Common myeloid progenitor, CD34-positive (primary cell): Measurements from ENCODE around the gene ALKBH4.

Source experiments
- CTCF ChIA-PET: fragments of 350-600 bp; sonication (Branson Sonifier 250); formaldehyde crosslinking; loops from one replicate; lab custom pipeline; 2021; ENCODE audit warnings: antibody characterized with exemption; lab: Charles Lee
- POLR2A ChIA-PET: fragments of 350-600 bp; sonication (Branson Sonifier 250); formaldehyde crosslinking; loops from one replicate; lab custom pipeline; 2021; ENCODE audit warnings: antibody characterized with exemption; lab: Charles Lee
- DNase-seq, 3 donors: peaks; one replicate each; pipeline versions ENCODE4 v3.0.0 to v3.0.0-alpha.2; 2013
- H3K27ac ChIP-seq, 2 experiments: 1 replicate in 1 of 2; 2 replicates in 1 of 2; pipeline ENCODE4 v1.7.0; 2013; ENCODE audit warnings: inconsistent platforms in 2 of 2, low read length in 2 of 2, mild to moderate bottlenecking in 2 of 2, low read depth in 1 of 2, moderate library complexity in 1 of 2; ENCODE audit not compliant: severe bottlenecking in 2 of 2, insufficient read depth in 1 of 2, poor library complexity in 1 of 2
- H3K27me3 ChIP-seq, 5 experiments: replicated peaks in 2 of 5; 1 replicate in 3 of 5; 2 replicates in 2 of 5; pipeline versions ENCODE4 v1.6.1 to v1.7.0; 2013; ENCODE audit warnings: low read length in 4 of 5, mild to moderate bottlenecking in 2 of 5, moderate library complexity in 2 of 5, inconsistent platforms in 1 of 5; ENCODE audit not compliant: insufficient read depth in 5 of 5, control insufficient read depth in 4 of 5
- H3K36me3 ChIP-seq, 4 experiments: 1 replicate in 2 of 4; 2 replicates in 2 of 4; pipeline versions ENCODE4 v1.6.1 to v1.7.0; 2013; ENCODE audit warnings: low read length in 3 of 4, control low read depth in 1 of 4, mild to moderate bottlenecking in 1 of 4; ENCODE audit not compliant: control insufficient read depth in 4 of 4, insufficient read depth in 4 of 4
- H3K4me1 ChIP-seq, 4 experiments: 1 replicate in 3 of 4; 2 replicates in 1 of 4; pipeline versions ENCODE4 v1.6.1 to v1.7.1; 2013; ENCODE audit warnings: low read length in 3 of 4, mild to moderate bottlenecking in 3 of 4, control low read depth in 1 of 4, inconsistent platforms in 1 of 4, moderate library complexity in 1 of 4; ENCODE audit not compliant: control insufficient read depth in 4 of 4, insufficient read depth in 4 of 4; ENCODE audit errors: control extremely low read depth in 1 of 4
- H3K4me3 ChIP-seq, 7 experiments: 1 replicate in 4 of 7; 2 replicates in 3 of 7; pipeline versions ENCODE4 v1.5.1 to v1.7.0; 2013; ENCODE audit warnings: mild to moderate bottlenecking in 7 of 7, low read length in 6 of 7, moderate library complexity in 6 of 7, inconsistent platforms in 2 of 7, low read depth in 2 of 7, control low read depth in 1 of 7; ENCODE audit not compliant: insufficient read depth in 4 of 7, control insufficient read depth in 1 of 7; ENCODE audit errors: extremely low read depth in 1 of 7
- H3K9me3 ChIP-seq, 5 experiments: 1 replicate in 4 of 5; 2 replicates in 1 of 5; pipeline versions ENCODE4 v1.6.1 to v1.7.1; 2013; ENCODE audit warnings: low read length in 4 of 5, mild to moderate bottlenecking in 2 of 5, inconsistent platforms in 1 of 5, low read depth in 1 of 5, moderate library complexity in 1 of 5; ENCODE audit not compliant: control insufficient read depth in 4 of 5, insufficient read depth in 2 of 5; ENCODE audit errors: control extremely low read depth in 1 of 5
- WGBS: methylation state at CpG from one replicate; pipeline ENCODE4 v1.1.5; 2013; ENCODE audit not compliant: insufficient coverage; 5-methylcytosine and 5-hydroxymethylcytosine counted together

Gene ALKBH4

GRCh38 chr7:102426268-102427018 is 38.2 kb downstream of the ALKBH4 start:
- peak; percentile 74 to 90 (median 90) for DNase-seq
- Histone ChIP-seq H3K4me3 (peak overlapping the region in 6 of 7 experiments; percentile 31 to 73 (median 44)), H3K4me1 (peaks cover 17 to 88% (median 77%) of the 10 kb centered on the region in 4 experiments), H3K9me3 (no peaks in the 10 kb centered on the region), H3K27me3 (no peaks in the 10 kb centered on the region), H3K27ac (peak overlapping the region; percentile 98), H3K36me3 (peaks cover 0 to 20% (median 3%) of the 10 kb centered on the region in 4 experiments)
- POLR2A ChIA-PET: no interaction called here
- CTCF ChIA-PET: interaction anchor here (56.5 to 63.4 kb wide), 2 partner anchors 8 to 16 kb away, joined by 1488 read pairs; partner anchors contain the start of genes ALKBH4, LRWD1, ORAI2 and PRKRIP1
- 4% methylated on average over 13 of the region's 16 CpGs for WGBS

GRCh38 chr7:102425639-102426267 is 38.9 kb downstream of the ALKBH4 start:
- WGBS: 34% methylated on average over 23 of the region's 25 CpGs
- H3K4me1 ChIP-seq: peaks cover 15 to 87% (median 76%) of the 10 kb centered on the region in 4 experiments
- H3K9me3 ChIP-seq: no peaks in the 10 kb centered on the region
- peak overlapping the region in 5 of 7 experiments; percentile 31 to 73 (median 46) for H3K4me3 ChIP-seq
- peaks cover 0 to 20% (median 3%) of the 10 kb centered on the region in 4 experiments for H3K36me3 ChIP-seq
- ChIA-PET CTCF (interaction anchor here (56.5 to 63.4 kb wide), 2 partner anchors 7 to 17 kb away, joined by 1488 read pairs; partner anchors contain the start of genes ALKBH4, LRWD1, ORAI2 and PRKRIP1), POLR2A (interaction anchor here (0.7 to 1.0 kb wide), 2 partner anchors 13 to 14 kb away, joined by 3 read pairs; no protein-coding TSS in a partner anchor)
- peak overlapping the region; percentile 98 for H3K27ac ChIP-seq
- peak; percentile 81 to 94 (median 93) for DNase-seq
- H3K27me3 ChIP-seq: no peaks in the 10 kb centered on the region

- no peak for DNase-seq
- no peaks in the 10 kb centered on the region for H3K9me3 ChIP-seq
- no peak overlapping the region for H3K4me3 ChIP-seq
- peaks cover 0 to 20% (median 3%) of the 10 kb centered on the region in 4 experiments for H3K36me3 ChIP-seq
- WGBS: 89% methylated on average over 8 of the region's 13 CpGs
- peaks cover 21 to 87% (median 79%) of the 10 kb centered on the region in 4 experiments for H3K4me1 ChIP-seq
- no peaks in the 10 kb centered on the region for H3K27me3 ChIP-seq
- H3K27ac ChIP-seq: peak overlapping the region; percentile 98
- POLR2A ChIA-PET: interaction anchor here (1.0 kb wide), 1 partner anchor 12 kb away, joined by 3 read pairs; no protein-coding TSS in a partner anchor
- CTCF ChIA-PET: interaction anchor here (56.5 to 63.4 kb wide), 2 partner anchors 6 to 17 kb away, joined by 1488 read pairs; partner anchors contain the start of genes ALKBH4, LRWD1, ORAI2 and PRKRIP1
These were observed 39.9 kb downstream of the ALKBH4 start for GRCh38 chr7:102424787-102425218.

- 91% methylated on average over 10 of the region's 12 CpGs for WGBS
- peaks cover 21 to 87% (median 78%) of the 10 kb centered on the region in 4 experiments for H3K4me1 ChIP-seq
- CTCF ChIA-PET: interaction anchor here (56.5 to 63.4 kb wide), 2 partner anchors 5 to 18 kb away, joined by 1488 read pairs; partner anchors contain the start of genes ALKBH4, LRWD1, ORAI2 and PRKRIP1
- no peaks in the 10 kb centered on the region for H3K27me3 ChIP-seq
- DNase-seq: no peak
- no peak overlapping the region for H3K4me3 ChIP-seq
- H3K27ac ChIP-seq: peak overlapping the region; percentile 98
- POLR2A ChIA-PET: no interaction called here
- no peaks in the 10 kb centered on the region for H3K9me3 ChIP-seq
- H3K36me3 ChIP-seq: peaks cover 0 to 22% (median 5%) of the 10 kb centered on the region in 4 experiments
These were observed 40.5 kb downstream of the ALKBH4 start for GRCh38 chr7:102424129-102424551.

- ChIA-PET POLR2A (interaction anchor here (0.6 to 1.1 kb wide), 3 partner anchors 9 to 1594 kb away, joined by 4 to 7 read pairs (median 5); no protein-coding TSS in a partner anchor), CTCF (interaction anchor here (56.5 to 63.4 kb wide), 2 partner anchors 3 to 21 kb away, joined by 1488 read pairs; partner anchors contain the start of genes ALKBH4, LRWD1, ORAI2 and PRKRIP1)
- H3K9me3 ChIP-seq: no peaks in the 10 kb centered on the region
- H3K36me3 ChIP-seq: peaks cover 3 to 31% (median 8%) of the 10 kb centered on the region in 4 experiments
- 87% methylated on average over 3 of the region's 10 CpGs for WGBS
- peak overlapping the region in 1 of 2 experiments; percentile 82 for H3K27ac ChIP-seq
- H3K4me3 ChIP-seq: no peak overlapping the region
- DNase-seq: peak in 2 of 3 donors; percentile 31 to 52
- no peaks in the 10 kb centered on the region for H3K27me3 ChIP-seq
- H3K4me1 ChIP-seq: peaks cover 17 to 84% (median 63%) of the 10 kb centered on the region in 4 experiments
These were observed 42.9 kb downstream of the ALKBH4 start for GRCh38 chr7:102421706-102422240.

- Histone ChIP-seq H3K4me1 (peaks cover 14 to 65% (median 42%) of the 10 kb centered on the region in 4 experiments), H3K36me3 (peaks cover 3 to 31% (median 8%) of the 10 kb centered on the region in 4 experiments), H3K4me3 (no peak overlapping the region), H3K27ac (peak overlapping the region in 1 of 2 experiments; percentile 82), H3K9me3 (no peaks in the 10 kb centered on the region), H3K27me3 (no peaks in the 10 kb centered on the region)
- POLR2A ChIA-PET: no interaction called here
- 97% methylated on average over 5 of the region's 5 CpGs for WGBS
- CTCF ChIA-PET: interaction anchor here (56.5 to 63.4 kb wide), 2 partner anchors 0 to 24 kb away, joined by 1488 read pairs; partner anchors contain the start of genes ALKBH4, LRWD1, ORAI2 and PRKRIP1
- no peak for DNase-seq
These were observed 46.1 kb downstream of the ALKBH4 start for GRCh38 chr7:102418592-102418991.
